ENCODE data around the gene FBXL7.

GRCh38 chr5:15522187-15522520 lies 22.2 kb downstream of the FBXL7 start:
- TF ChIP-seq CTCF (IDR thresholded peaks at IDR 0.05) (no peak), POLR2AphosphoS5 (IDR thresholded peaks at IDR 0.05) (no peak)

Measured in transverse colon (tissue), 4 donors.